Measurements from ENCODE around the gene LTO1.

GRCh38 chr11:69699213-69699612 lies 24.1 kb upstream of the LTO1 start:
- TF ChIP-seq CTCF (IDR thresholded peaks at IDR 0.05) (no peak), POLR2A (IDR thresholded peaks at IDR 0.05; ENCODE audit: low read length) (no peak)

Measured in A549 (cell line).